NK-92 (cell line): Measurements from ENCODE around the gene SSBP3.

ENCODE experiments used
- DNase-seq: peaks from one replicate; lab custom pipeline; 2025; ENCODE audit not compliant: unreplicated experiment; lab: John Stamatoyannopoulos, UW

SSBP3 gene

DNA sequence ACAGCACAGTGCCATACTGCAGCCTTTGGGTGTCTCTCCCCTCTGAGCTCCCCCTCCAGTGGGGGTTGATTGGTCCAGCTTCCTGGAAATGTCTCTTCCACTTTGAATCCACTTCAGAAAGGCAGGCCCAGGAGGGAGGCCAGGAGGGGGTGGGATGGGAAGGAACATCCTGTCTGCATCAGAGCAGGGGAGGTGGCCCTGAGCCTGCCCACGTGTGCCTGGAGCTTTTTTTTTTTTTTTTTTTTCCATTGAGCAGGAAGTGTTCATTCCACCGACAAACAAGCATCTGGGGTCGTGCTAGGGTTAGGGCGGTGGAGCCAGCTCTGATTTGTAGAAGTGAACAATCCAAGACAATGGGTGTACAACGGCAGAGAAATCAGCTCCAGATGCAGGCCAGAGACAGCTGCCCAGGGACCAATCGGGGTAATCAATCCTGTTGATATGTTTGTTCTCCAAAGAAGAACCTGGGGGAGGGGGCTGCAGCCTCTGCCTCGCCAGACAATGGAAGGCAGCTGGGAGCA is 93.3 kb downstream of the SSBP3 start:
- DNase-seq = no peak

DNA sequence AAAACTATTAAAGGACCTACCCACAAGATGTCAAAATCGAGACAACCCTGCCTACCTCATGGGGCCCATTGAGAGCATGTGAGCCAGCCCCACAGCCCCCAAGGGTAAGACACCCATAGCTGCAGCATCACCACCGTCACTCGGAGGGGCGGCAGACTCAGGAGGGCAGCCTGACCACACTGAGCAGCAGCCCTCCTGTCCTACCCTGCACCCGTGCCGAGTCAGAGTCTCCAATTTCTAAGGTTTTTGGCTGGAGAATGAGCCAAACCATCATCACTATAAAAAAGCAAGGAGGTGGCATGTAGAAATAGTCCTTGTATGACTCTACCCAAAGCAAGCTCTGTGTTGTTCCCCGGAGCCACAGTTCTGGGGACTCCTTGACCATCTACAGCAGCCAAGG is 94.7 kb downstream of the SSBP3 start:
- no peak for DNase-seq

DNA sequence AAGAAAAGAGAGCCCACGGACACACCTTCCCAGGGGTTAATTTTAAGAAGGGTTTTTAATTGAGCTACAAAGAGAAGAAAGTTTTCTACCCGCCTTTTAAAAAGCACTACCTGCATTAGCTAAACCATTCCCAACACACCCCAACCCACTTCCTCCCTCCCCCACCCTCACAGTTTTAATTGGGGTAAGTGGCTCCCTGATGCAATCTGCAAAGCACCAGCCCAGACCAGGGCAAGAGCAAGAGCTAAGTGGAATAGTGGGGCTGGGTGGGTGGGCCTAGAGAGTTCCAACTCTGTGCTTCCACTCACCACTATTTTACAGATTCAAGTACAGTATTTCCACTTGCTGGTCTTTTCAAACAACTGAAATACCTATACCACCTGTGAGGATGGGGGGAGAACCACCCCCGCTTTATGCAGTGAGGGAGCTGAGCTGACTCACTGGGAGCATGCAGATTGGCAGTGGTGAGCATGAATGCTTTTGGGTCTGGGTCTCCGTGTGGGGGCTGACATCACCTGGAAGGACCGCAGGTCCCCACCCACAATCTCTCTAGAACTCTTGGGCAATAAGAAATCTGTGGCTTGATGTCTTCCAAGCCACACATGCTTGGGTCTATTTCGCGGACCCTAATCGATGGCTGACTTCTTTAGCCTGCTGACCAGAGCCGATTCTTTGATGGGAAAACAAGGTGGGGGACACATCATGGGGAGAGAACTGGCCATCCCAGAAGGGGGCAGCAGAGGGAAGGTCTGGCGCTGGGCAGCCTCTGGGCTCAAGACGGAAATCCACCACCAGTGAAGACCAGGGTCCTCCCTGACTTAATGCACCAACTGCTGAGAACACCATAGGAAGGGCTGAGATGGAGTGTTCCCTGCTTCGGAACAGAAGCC is 95.5 kb downstream of the SSBP3 start:
- DNase-seq = no peak

DNA sequence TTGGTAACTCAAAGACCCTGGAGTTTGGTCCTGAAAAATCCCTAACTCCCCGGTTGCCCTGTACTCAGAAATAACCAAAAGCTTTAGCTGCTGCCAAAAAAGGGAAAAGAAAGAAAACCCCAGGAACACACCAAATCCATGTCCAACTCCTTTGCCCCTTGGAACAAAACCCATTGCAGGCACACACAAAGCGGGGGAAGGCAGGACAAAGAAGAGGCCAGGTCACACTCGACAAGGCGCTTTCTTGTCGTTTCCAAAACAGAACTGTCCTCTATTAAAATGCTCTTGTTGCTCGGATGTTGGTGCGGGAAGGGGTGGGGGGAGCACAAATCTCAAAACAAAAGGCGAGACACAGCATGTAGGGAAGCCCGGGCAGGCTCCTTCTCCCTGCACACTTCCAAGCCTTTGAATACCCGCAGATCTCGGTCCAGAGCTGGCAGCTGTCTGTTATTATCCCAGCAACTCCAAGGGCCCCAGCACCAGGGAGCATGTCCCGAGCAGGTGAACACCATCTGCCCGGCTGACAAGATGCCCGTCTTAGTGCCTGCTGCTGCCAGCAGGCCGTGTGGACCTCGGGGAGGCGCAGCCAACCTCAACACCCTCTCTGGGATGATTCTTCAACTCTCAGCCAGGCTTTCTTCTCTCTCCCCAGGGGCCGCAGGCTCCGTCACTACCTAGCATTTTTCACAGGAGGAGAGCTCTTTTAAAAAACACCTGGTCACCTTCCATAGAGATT is 96.4 kb downstream of the SSBP3 start:
- no peak for DNase-seq

DNA sequence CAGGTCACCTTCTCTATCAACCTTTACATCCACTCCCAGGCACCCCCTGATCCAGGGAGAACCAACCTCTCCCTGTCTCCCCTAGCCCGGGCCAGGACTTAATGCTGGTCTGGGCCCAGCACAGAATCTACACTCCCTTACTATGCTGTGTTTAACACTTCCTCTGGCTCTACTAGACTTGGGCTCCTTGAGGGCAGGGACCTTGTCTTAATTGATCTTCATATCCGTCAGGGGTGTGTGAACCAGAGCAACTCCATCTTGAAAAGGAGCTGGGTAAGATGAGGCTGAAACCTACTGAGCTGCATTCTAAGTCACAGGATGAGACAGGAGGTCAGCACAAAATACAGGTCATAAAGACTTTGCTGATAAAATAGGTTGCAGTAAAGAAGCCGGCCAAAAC is 98.9 kb downstream of the SSBP3 start:
- DNase-seq = no peak

DNA sequence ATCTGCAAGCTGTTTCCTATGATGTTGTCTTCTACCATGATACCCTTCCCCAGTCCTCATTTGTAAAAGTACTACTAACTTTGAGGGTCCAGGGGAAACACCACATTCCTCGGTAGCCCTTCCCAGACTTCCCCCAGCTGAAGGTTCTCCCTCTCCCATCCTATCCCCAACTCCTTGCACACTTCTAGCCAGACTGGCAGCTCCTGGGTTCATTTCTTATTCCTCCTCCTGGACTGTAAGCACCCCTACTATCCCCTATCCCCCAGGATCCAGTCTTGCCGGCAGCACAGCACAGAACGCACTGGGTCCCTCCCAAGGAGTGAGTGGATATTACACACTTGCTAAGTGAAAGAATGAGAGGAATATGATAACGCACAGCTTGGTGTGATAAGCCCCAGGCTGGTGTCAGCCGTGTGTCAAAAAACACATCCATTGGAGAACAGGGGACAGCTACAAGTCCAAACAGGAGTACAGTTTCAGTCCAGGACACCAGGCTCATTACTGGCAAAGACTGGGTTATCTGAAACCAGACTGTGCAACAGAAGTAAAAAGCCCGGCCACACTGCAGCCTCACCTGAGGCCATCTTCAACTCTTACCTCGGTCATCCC is 100.2 kb downstream of the SSBP3 start:
- DNase-seq = no peak

DNA sequence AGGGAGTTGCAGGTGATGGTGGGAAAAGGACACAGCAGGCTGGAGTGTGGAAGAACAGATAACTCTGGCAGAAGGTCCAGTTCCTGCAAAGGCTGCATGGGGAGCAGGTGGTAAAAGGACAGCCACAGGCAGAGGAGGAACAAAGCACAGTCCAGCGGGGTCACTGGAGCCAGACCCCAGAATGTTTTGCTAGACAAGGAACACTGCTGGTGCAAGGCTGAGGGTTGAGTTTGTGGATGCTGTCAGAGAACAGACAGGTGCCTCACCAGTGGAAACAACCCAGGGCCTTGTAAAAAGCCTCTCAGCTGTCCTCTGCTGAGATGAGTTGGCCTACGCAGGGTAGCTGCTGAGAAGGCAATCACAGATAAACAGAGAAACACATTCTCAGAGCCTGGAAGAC is 101.7 kb downstream of the SSBP3 start:
- DNase-seq = no peak

DNA sequence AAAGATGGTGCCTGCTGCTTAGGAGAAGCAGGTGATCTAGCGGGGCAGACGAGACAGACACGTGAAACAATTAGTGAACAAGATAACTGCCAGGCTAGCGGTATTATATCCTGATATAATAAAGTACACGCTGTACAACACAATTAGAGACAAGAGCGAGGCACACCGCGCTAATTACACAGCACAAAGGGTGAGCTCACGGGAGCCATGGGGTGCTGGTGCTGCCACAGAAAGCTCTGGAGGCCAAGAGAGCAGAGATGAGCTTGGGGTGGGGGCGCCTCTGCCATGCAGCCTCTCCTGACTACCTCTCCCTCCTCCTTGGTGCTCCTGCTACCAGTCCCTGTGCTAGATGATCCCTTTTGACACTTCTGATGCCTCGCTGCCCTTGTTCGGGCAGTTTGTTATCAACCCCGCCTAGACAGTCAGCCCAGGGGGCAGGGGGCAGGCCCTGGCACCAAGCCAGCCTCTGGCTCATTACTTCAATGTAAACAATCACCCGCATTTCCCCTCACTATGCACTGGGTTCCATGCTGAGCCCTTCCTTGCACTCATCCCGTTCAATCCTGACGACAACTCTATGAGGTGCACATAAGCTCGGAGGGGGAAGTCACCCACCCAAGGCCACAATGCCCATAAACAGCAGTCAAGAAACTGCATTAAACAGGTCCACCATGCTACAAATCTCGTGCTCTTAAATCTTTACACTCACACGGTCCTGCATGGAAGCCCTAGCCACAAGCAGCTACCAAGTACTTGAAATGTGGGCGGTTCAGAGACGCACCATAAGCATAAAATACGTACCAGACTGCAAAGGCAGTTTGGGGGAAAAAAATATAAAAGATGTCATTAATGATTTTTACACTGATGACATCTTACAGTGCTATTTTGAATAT is 103.0 kb downstream of the SSBP3 start:
- no peak for DNase-seq

DNA sequence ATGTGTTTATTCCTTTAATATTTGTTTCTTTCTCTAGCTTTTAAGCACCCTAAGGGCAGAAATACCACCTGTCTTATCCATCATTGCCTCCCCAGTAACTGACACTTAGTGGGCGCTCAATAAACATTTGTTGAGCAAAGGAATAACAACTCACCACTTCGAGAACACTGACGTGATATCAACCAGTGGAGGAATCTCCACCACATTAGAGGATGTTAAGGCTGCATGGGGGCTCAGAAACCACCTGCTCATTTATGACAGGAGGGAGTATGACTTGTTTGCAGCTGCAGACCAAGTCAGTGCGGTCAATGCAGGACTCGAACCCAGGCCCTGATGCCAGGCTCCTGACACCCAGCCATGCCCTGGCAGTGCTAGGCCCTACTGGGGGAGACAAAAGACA is 103.6 kb downstream of the SSBP3 start:
- DNase-seq = no peak

DNA sequence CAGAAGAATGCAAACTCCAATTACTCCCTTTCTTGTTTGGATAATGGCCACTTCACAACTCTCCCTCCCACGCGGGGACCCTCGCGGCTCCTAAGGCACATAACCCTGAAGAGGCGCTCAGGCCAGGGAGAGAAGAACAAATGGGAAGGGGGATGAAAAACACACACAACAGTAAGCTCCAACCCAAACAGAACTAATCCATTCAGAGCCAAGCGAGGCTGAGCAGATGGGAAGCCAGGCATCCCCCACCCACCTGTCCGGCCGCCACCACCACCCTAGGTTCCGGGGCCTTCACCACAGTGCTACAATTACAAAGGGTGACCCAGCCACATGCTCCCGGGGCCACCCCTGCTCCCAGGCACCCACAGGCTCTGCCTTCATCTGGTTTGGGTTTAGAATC is 104.7 kb downstream of the SSBP3 start:
- no peak for DNase-seq

DNA sequence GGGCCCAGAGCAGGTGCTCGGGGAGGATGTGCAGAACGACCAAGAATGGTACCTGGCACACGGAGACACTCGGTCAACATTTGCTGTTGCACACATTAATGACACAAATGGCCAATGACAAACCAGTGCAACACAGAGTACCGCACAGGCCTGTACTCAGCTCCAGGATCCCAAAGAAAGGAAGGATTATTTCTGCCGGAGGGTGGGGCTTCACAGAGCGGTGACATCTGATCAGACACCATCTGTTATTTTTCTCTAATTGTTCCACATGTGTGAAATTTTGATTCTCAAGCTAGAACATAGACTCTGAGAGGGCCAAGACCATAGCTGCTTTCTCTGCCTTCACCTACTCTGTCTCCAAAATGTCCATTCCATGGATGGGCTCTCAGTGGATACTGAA is 105.8 kb downstream of the SSBP3 start:
- no peak for DNase-seq

DNA sequence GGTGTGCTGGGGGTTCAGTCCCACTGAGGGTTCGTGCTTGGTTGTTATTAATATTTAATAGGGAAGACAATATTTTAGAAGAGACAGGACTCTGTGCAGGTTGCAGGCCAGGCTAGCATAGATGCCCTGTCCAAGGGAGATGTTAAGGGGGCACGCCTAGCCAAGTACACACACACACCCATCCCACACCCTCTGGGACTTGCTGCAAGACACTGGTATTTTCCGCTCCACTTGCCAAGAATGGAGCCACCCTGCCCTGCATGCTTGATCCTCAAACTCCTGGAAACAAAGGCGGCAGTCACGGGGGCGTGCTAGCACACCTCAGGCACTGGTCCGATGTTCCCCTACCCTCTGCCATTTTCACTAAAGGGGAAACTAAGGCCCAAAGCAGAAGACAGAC is 107.2 kb downstream of the SSBP3 start:
- DNase-seq = no peak

DNA sequence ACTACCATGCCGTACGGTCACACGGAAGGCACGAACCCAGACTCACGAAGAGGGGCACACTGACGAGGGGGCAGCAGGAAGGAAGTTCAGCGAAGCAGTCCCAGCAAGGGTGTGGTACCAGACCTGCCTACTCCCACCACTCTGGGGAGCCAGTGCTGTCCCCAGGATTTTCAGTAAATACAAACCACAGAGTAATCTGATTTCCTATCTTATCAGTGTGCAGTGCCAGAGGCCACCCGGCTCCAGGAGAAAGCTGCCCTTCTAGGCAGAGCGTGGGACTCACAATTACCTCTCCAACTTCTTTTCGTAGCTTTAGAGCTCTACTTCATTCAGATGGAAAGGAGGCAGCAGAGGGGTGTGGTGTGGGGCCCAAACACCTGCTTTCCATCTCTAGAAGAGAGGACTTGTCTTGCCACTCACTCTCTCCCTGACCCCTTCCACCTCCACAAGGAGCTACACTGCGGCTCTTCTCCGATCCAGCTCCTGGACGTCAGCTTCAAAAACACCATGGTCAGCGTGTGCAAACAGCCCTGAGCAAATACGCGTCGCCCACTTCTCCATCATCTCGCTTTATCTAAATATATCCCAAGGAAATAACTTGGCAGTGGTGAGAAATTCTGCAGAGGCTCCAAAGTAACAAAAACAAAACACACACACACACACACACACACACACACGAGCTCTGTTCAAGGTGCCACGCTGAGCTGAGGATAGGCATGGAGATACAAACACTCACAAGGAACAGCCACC is 107.7 kb downstream of the SSBP3 start:
- no peak for DNase-seq

DNA sequence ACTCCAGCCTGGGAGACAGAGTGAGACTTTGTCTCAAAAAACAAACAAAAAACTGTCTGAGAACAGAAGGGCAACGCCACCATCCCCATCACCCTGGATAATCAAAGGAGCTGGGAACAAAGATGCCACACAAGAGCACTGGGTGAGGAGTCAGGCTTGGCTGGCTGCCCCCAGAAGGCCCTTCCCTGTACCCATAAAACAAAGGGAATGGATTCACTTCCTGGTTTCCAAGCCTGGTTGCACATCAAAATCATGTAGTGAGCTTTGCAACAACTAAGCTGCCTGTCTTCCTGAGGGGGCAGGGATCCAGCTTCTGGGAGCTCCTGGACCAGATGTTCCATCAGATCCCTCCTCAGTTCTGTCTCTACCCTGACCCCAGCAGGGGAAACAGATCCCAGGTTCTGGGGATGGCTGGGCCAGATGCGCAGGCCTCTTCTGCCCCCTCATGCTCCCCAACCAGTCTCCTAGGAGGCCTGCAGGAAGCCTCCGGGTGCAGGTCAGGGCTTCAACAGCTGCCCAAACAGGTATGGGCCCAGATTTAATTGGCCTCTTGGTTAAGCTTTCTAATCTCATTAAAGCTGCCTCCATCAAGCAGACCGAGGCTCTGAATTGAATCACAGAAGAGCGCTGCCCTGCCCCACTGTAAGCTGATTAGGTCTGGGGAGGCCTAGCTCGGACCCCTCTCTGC is 108.5 kb downstream of the SSBP3 start:
- DNase-seq = no peak

DNA sequence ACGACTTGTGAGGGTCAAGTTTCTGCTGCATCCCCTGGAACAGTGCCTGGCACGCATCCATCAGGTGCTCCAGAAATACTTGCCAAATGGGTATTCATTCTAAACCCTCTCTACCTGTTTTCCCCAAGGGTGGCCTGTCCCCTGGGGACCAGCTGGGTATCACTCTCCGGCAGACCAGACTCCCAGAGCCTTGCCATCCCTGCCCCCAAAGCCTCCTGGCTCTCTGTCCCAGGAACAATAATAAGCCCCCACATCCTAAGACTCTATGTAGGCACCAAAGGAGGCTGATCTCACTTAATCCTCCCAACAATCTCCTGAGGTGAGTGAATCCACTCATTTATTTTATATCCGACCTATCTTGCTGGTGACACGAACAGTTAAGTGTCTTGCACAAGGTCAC is 109.5 kb downstream of the SSBP3 start:
- no peak for DNase-seq

DNA sequence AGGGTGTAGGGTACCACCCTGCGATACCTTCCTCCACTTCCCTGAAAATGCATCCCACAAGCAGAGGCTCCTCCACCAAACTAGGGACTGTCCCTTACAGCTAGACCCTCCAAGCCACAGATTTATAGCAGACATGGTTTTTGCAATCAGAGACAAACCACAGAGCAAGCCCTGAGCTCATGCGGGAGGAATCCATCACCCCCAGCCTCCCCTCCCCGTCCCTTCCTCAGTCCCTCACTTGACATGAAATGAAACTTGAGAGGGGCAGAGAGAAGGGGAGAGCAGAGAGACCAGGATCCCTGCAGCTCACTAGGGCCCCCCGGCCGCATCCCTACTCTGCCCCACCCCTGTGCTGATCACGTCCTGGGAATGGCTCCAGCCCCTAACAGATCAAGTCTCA is 111.3 kb downstream of the SSBP3 start:
- no peak for DNase-seq

DNA sequence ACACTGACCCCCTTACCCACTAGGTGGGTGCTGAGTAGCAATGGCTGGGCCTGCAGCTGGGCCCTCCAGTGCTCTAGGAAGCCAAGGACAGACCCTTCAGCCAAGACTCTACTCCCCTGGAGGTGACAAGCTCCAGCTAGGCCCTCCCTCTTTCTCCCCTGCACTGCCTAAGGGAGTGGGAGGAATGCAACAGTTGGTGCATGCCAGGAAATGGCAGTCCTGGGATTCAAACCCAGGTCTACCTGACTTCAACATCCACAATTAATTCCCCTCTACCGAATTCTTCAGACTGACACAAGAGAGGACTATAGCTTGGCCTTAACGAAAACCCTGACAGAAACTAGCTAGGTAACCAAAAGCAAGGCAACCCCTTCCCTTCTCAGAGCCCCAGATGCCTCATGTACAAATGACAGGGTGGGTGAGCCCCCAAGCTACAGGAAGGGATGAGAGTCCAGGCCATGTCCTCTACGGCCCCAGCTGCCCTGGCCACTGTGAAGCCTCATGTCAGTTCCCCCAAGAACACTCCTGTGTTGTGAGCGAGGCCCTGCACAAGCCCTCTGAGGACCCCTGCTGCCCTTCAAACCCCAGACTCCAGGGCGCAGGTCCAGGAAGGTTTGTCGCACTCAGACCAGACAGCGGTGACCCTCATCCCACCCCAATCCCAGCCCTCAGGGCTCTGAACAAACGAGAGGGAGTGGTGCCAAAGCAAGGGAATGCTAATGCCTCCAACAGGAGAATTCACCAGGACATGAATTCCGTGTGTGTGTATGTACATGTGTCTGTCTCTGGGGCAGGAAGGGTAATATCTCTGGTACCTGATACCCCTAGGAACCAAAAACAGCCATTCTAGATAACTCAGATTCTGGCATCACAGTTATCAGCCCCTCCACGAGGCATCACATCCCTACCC is 113.9 kb downstream of the SSBP3 start:
- no peak for DNase-seq

DNA sequence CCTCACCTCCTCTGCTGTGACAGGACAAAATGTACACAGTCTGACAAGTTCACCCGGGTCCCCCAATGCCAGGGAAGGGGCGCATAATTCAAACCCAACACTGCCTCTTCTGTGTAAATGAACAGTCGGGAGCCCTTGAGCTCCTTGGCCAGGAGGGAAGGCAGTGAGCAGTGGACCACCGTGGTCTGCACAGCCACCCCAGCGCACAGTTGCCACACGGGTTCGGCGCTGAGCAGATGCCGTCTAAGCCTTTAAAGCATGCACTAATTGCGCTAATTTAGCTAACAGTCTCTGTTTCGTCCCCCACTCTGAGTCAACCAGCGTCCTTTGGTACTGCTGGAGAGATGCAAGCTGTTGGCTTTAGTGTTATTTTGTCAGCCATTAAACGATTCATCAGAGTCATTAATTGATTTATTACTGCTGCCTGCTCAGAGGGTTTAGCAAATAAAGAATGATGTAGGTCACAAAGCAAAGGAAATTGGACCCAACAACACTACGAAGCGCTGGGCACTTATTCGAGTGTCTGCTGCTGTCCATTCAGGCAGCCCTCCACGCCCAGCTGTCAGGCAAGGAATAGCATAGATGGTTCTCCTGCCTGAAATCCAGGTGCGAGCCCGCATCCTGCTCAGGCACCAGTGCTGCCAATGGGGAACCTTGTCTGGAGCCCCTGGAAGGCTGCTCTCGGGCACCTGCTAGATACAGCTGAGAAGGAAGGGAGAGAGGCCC is 114.8 kb downstream of the SSBP3 start:
- no peak for DNase-seq
